Testis (tissue), 3 donors: Measurements from ENCODE around the gene LHX5. TPM values are rescaled to one million over a fixed set of nuclear protein-coding genes. Genes with fewer than 3 reads are reported as not detected.

ENCODE experiments used
- DNase-seq: peaks from one replicate; pipeline ENCODE4 v3.0.0-alpha.2; 2019
- H3K27ac ChIP-seq, 2 donors: fragments of 200-600 bp; sonication (generic); one replicate each; pipeline ENCODE4 v1.5.1; 2019
- H3K27me3 ChIP-seq: fragments of 200-600 bp; sonication (generic); one replicate; pipeline ENCODE4 v1.5.1; 2019
- H3K36me3 ChIP-seq: fragments of 200-600 bp; sonication (generic); one replicate; pipeline ENCODE4 v1.5.1; 2017; ENCODE audit warnings: low read depth; ENCODE audit errors: missing control alignments
- H3K4me1 ChIP-seq: fragments of 200-600 bp; sonication (generic); one replicate; pipeline ENCODE4 v1.5.1; 2019
- H3K4me3 ChIP-seq, 2 donors: fragments of 200-600 bp; sonication (generic); one replicate each; pipeline ENCODE4 v1.5.1; 2017 to 2019
- H3K9me3 ChIP-seq: fragments of 200-600 bp; sonication (generic); one replicate; pipeline ENCODE4 v1.5.1; 2017
- POLR2A ChIP-seq: fragments of 450-650 bp; IDR thresholded peaks from one replicate; pipeline ENCODE4 v1.6.1; 2017; ENCODE audit warnings: antibody characterized with exemption, mild to moderate bottlenecking, moderate library complexity
- WGBS, 2 donors: methylation state at CpG; one replicate each; pipeline ENCODE4 v1.1.5; 2018; 5-methylcytosine and 5-hydroxymethylcytosine counted together
- intact Hi-C: fragments of 100-400 bp; cut with DNase I; formaldehyde crosslinking; loops from one replicate; pipeline ENCODE4 v1.15.1; 2023; ENCODE audit warnings: low total_unique reads
- polyA plus RNA-seq: library from polyadenylated mRNA; stranded (reverse); fragments of 350-450 nt; fragmentation: Illumina TruSeq; extraction: RNeasy Lipid Tissue Mini Kit (QIAGEN cat#74804); gene quantifications from one replicate; pipeline ENCODE4 v1.2.3, GENCODE V29; 2014; ENCODE audit warnings: low read depth, low replicate concordance; ENCODE audit not compliant: insufficient read depth
- total RNA-seq, 2 donors: library from RNA; depleted of rRNA; stranded (reverse); fragments of >200 nt; gene quantifications; one replicate each; pipeline ENCODE4 v1.2.3, GENCODE V29; 2016
- TF ChIP-seq, protein P1 (sequence below), 3 experiments: fragments of 450-650 bp in 2 of 3; fragments of 200-600 bp in 1 of 3; sonication (generic) in 1 of 3; IDR thresholded peaks; one replicate each; pipeline ENCODE4 v1.5.1; 2016 to 2019; ENCODE audit warnings: antibody characterized with exemption in 3 of 3, mild to moderate bottlenecking in 2 of 3, moderate library complexity in 1 of 3

The LHX5 gene
- total and polyA plus RNA-seq, 3 donors from 2014 or later = 0.11 to 0.12 TPM; not detected in 1

DNA sequence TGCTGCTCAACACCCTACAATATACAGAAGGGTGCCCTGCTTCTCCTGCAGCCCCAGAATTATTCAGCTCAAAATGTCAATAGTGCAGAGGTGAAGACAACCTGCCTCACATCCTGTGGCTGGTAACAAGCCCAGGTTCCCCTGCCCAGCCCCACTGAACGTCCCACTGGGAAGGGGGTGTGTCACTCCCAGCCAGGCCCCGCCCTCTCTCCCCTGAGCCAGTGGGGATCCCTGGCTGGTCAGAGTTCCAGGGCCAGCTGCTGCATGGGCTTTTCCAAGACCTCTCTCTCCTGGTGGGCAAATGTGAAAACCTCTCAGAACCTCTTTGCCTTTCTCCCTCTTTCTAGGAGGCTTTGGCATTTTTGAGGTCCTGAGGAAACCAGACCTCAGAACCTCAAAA, 13.7 kb upstream of the LHX5 start:
- 4 to 33% methylated on average over 1 to 2 of the region's 2 CpGs for WGBS, 2 donors
- Histone ChIP-seq H3K36me3 (no peaks in the 10 kb centered on the region), H3K4me1 (no peaks in the 10 kb centered on the region), H3K27me3 (no peaks in the 10 kb centered on the region), H3K27ac (no peak overlapping the region), H3K4me3 (no peak overlapping the region), H3K9me3 (no peaks in the 10 kb centered on the region)
- TF ChIP-seq, protein P1, sequence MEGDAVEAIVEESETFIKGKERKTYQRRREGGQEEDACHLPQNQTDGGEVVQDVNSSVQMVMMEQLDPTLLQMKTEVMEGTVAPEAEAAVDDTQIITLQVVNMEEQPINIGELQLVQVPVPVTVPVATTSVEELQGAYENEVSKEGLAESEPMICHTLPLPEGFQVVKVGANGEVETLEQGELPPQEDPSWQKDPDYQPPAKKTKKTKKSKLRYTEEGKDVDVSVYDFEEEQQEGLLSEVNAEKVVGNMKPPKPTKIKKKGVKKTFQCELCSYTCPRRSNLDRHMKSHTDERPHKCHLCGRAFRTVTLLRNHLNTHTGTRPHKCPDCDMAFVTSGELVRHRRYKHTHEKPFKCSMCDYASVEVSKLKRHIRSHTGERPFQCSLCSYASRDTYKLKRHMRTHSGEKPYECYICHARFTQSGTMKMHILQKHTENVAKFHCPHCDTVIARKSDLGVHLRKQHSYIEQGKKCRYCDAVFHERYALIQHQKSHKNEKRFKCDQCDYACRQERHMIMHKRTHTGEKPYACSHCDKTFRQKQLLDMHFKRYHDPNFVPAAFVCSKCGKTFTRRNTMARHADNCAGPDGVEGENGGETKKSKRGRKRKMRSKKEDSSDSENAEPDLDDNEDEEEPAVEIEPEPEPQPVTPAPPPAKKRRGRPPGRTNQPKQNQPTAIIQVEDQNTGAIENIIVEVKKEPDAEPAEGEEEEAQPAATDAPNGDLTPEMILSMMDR (IDR thresholded peaks at IDR 0.05) = no peak
- DNase-seq = no peak
- intact Hi-C loops = no loop called here

DNA sequence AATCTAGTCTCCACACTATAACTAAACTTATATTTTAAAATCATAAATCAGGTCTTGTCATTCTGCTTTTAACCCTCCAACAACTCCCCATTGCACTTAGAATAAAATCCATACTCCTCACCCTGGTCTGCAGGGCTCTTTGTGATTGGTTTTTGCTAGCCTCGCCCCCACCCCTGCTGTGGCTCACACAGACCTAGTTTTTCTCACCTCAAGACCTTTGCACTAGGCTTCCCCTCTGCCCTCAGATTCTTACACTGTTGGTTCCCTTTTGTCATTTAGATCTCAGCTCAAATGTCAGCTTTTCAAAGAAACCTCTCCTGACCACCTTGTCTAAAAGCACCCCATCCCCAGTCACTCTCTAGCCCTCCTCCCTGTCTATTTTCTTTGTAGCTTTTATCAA, 10.7 kb upstream of the LHX5 start:
- no peak for TF ChIP-seq POLR2A
- TF ChIP-seq, protein P1 (IDR thresholded peaks at IDR 0.05) = no peak
- intact Hi-C loops = no loop called here
- Histone ChIP-seq H3K27me3 (no peaks in the 10 kb centered on the region), H3K27ac (no peak overlapping the region), H3K9me3 (no peaks in the 10 kb centered on the region), H3K36me3 (no peaks in the 10 kb centered on the region), H3K4me1 (no peaks in the 10 kb centered on the region), H3K4me3 (no peak overlapping the region)
- no peak for DNase-seq
- WGBS, 2 donors = 17 to 22% methylated on average over 1 of the region's 1 CpG

DNA sequence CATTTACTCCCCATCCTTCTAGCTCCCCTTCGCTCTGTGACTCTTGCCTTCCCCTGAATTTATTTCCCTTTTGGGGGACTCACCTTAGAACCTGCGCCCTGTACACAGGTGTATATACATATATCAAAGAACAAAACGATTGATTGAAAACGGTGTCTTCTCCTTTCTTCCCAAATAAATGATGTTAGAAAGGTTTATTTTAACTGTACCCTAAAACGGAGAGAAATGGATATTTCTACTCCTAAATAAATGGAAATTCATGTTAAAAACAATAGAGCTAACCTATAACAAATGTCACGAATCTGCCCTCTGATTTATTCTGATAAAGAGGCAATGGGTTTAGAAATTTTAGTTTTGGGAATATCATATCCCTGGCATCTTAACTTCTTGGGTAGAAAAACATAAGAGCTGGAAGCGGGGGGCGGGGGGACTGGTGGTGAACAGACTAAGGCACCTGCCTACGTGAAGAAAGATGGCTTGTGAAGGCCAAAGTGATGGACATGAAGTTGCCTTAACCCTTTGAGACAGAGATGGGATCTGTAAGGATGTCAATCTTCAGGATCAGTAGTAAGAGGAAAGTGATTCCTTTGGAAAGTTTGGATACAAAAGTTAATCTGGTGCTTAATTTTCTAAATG, 8.8 kb upstream of the LHX5 start:
- H3K9me3 ChIP-seq = no peaks in the 10 kb centered on the region
- H3K4me1 ChIP-seq = no peaks in the 10 kb centered on the region
- no peak for DNase-seq
- H3K27ac ChIP-seq = no peak overlapping the region
- TF ChIP-seq, protein P1 (IDR thresholded peaks at IDR 0.05) = no peak
- no peak for TF ChIP-seq POLR2A
- H3K36me3 ChIP-seq = no peaks in the 10 kb centered on the region
- H3K27me3 ChIP-seq = no peaks in the 10 kb centered on the region
- WGBS, 2 donors = 16 to 19% methylated on average over 9 of the region's 9 CpGs
- intact Hi-C loops = no loop called here
- H3K4me3 ChIP-seq = peak overlapping the region in 1 of 2 donors; percentile 20

DNA sequence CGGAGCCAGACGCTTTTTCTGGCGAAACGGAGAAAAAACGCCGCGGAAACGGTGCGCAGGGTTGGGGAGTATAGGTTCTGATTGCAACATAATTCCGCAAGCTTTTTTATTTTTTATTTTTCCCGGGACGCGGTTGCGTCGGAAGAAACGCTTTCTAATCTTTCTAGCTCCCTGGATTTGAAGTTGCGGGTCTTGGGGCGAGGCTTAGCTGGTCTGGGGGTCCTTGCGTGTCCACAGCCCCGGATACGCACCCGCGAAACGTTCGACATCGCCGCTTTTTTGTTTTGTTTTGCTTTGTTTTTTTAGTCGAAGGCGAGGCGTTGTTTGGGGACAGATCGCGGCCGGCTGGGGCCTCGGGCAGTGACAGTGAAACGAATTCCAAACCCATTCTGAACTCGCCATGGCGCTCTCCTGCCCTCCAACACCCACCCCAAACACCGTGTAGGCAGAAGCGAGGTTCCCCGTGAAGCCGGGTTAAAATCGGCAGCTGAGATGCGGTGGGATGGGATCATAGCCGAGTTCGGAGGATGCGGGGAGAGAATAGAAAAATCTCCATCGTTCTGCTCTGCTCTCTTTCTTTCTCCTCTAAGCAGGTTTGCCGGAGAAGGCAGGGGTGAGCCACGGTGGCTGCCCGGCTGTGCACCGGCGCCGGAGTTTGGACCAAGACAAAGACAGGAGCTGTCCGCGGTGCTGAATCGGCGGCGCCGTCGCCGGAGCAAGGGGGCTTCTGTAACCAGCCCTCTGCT, 8.1 kb upstream of the LHX5 start:
- H3K4me1 ChIP-seq = no peaks in the 10 kb centered on the region
- peak; percentile 64 for DNase-seq
- H3K27ac ChIP-seq = no peak overlapping the region
- intact Hi-C loops = no loop called here
- H3K9me3 ChIP-seq = no peaks in the 10 kb centered on the region
- no peaks in the 10 kb centered on the region for H3K36me3 ChIP-seq
- H3K4me3 ChIP-seq = peak overlapping the region in 1 of 2 donors; percentile 20
- TF ChIP-seq, protein P1 (IDR thresholded peaks at IDR 0.05) = no peak
- TF ChIP-seq POLR2A = no peak
- WGBS, 2 donors = 2% methylated on average over 61 of the region's 61 CpGs
- no peaks in the 10 kb centered on the region for H3K27me3 ChIP-seq
